H9 (cell line): ENCODE measurements around the gene GSG1L. TPM values are rescaled to one million over a fixed set of nuclear protein-coding genes. Genes with fewer than 3 reads are reported as not detected.

Source experiments
- DNase-seq: peaks from one replicate; pipeline ENCODE4 v3.0.0-alpha.2; 2017
- H2AFZ ChIP-seq: one replicate; pipeline ENCODE4 v1.6.1; 2013; ENCODE audit warnings: mild to moderate bottlenecking, low read length, control low read depth, moderate library complexity
- H2AK5ac ChIP-seq: 2 replicates; pipeline ENCODE4 v1.6.1; 2013; ENCODE audit warnings: low read length, control low read depth, mixed read lengths; ENCODE audit not compliant: insufficient read length
- H2BK120ac ChIP-seq: one replicate; pipeline ENCODE4 v1.6.1; 2013; ENCODE audit warnings: low read depth, mild to moderate bottlenecking, low read length, control low read depth, inconsistent platforms; ENCODE audit not compliant: poor library complexity, severe bottlenecking
- H2BK12ac ChIP-seq: 2 replicates; pipeline ENCODE4 v1.6.1; 2013; ENCODE audit warnings: low read length, control low read depth, mixed read lengths, low read depth; ENCODE audit not compliant: insufficient read length
- H2BK15ac ChIP-seq: 2 replicates; pipeline ENCODE4 v1.6.1; 2013; ENCODE audit warnings: low read depth, low read length, control low read depth
- H2BK20ac ChIP-seq: one replicate; pipeline ENCODE4 v1.6.1; 2013; ENCODE audit warnings: low read depth, mild to moderate bottlenecking, low read length, control low read depth, inconsistent platforms; ENCODE audit not compliant: poor library complexity, severe bottlenecking
- H2BK5ac ChIP-seq: 2 replicates; pipeline ENCODE4 v1.6.1; 2013; ENCODE audit warnings: low read length, control low read depth, mixed read lengths; ENCODE audit not compliant: insufficient read length
- H3K14ac ChIP-seq: 2 replicates; pipeline ENCODE4 v1.6.1; 2013; ENCODE audit warnings: low read length, control low read depth; ENCODE audit not compliant: insufficient read depth
- H3K18ac ChIP-seq: 2 replicates; pipeline ENCODE4 v1.6.1; 2013; ENCODE audit warnings: low read depth, mild to moderate bottlenecking, mixed read lengths, low read length, control low read depth; ENCODE audit not compliant: insufficient read length
- H3K23ac ChIP-seq: 2 replicates; pipeline ENCODE4 v1.6.1; 2013; ENCODE audit warnings: low read length, control low read depth, mixed read lengths, low read depth; ENCODE audit not compliant: insufficient read length
- H3K23me2 ChIP-seq: 2 replicates; pipeline ENCODE4 v1.6.1; 2013; ENCODE audit warnings: low read depth, mild to moderate bottlenecking, mixed read lengths, low read length, control low read depth; ENCODE audit not compliant: insufficient read length, poor library complexity, severe bottlenecking
- H3K27ac ChIP-seq: 2 replicates; pipeline ENCODE4 v1.5.1; 2013; ENCODE audit warnings: low read length, control low read depth, mixed read lengths, low read depth; ENCODE audit not compliant: insufficient read length
- H3K27me3 ChIP-seq: 2 replicates; pipeline ENCODE4 v1.6.1; 2013; ENCODE audit warnings: low read length, control low read depth, inconsistent platforms; ENCODE audit not compliant: insufficient read depth
- H3K4ac ChIP-seq: 2 replicates; pipeline ENCODE4 v1.6.1; 2013; ENCODE audit warnings: low read depth, mild to moderate bottlenecking, control low read depth, inconsistent platforms, low read length, moderate library complexity
- H3K4me1 ChIP-seq: 2 replicates; pipeline ENCODE4 v1.6.1; 2013; ENCODE audit warnings: low read length, control low read depth, inconsistent platforms; ENCODE audit not compliant: insufficient read depth
- H3K4me2 ChIP-seq: 2 replicates; pipeline ENCODE4 v1.6.1; 2013; ENCODE audit warnings: low read length, control low read depth, mixed read lengths; ENCODE audit not compliant: insufficient read length, insufficient read depth
- H3K56ac ChIP-seq: 2 replicates; pipeline ENCODE4 v1.6.1; 2013; ENCODE audit warnings: low read depth, mild to moderate bottlenecking, mixed read lengths, low read length, control low read depth; ENCODE audit not compliant: insufficient read length
- H3K79me1 ChIP-seq: 2 replicates; pipeline ENCODE4 v1.6.1; 2013; ENCODE audit warnings: low read depth, mild to moderate bottlenecking, moderate library complexity, low read length, control low read depth, inconsistent platforms; ENCODE audit not compliant: insufficient read depth, poor library complexity, severe bottlenecking
- H3K79me2 ChIP-seq: 2 replicates; pipeline ENCODE4 v1.6.1; 2013; ENCODE audit warnings: low read length, control low read depth, inconsistent platforms; ENCODE audit not compliant: insufficient read depth
- H3K9ac ChIP-seq: 2 replicates; pipeline ENCODE4 v1.6.1; 2013; ENCODE audit warnings: low read length, control low read depth, mixed read lengths; ENCODE audit not compliant: insufficient read length; ENCODE audit errors: extremely low read depth
- H3K9me3 ChIP-seq: one replicate; pipeline ENCODE4 v1.6.1; 2013; ENCODE audit warnings: low read depth, low read length, inconsistent platforms; ENCODE audit not compliant: control insufficient read depth
- H3T11ph ChIP-seq: one replicate; pipeline ENCODE4 v1.6.1; 2013; ENCODE audit warnings: mild to moderate bottlenecking, low read length, control low read depth, inconsistent platforms
- H4K20me1 ChIP-seq: one replicate; pipeline ENCODE4 v1.6.1; 2013; ENCODE audit not compliant: control insufficient read depth, insufficient read length, insufficient read depth
- H4K5ac ChIP-seq: 2 replicates; pipeline ENCODE4 v1.6.1; 2013; ENCODE audit warnings: low read depth, mild to moderate bottlenecking, mixed read lengths, low read length, control low read depth; ENCODE audit not compliant: insufficient read length
- H4K8ac ChIP-seq: replicated peaks from 2 replicates; pipeline ENCODE4 v1.6.1; 2013; ENCODE audit warnings: low read length, control low read depth, mixed read lengths, low read depth; ENCODE audit not compliant: insufficient read length
- H4K91ac ChIP-seq: 2 replicates; pipeline ENCODE4 v1.6.1; 2013; ENCODE audit warnings: low read depth, mild to moderate bottlenecking, moderate library complexity, mixed read lengths, low read length, control low read depth; ENCODE audit not compliant: insufficient read length
- H3K27ac Mint-ChIP-seq, 3 experiments: 2 replicates in 2 of 3; 3 replicates in 1 of 3; pipeline ENCODE4 v1.8.0; 2020 to 2021; ENCODE audit warnings: mixed read lengths in 3 of 3, mild to moderate bottlenecking in 1 of 3, moderate library complexity in 1 of 3
- H3K27me3 Mint-ChIP-seq: 2 replicates; pipeline ENCODE4 v1.8.0; 2021; ENCODE audit warnings: low read depth, mild to moderate bottlenecking, moderate library complexity, mixed read lengths
- H3K36me3 Mint-ChIP-seq, 3 experiments: 2 replicates in 2 of 3; 3 replicates in 1 of 3; pipeline ENCODE4 v1.8.0; 2020 to 2021; ENCODE audit warnings: low read depth in 3 of 3, mixed read lengths in 3 of 3; ENCODE audit not compliant: insufficient read depth in 1 of 3
- H3K4me1 Mint-ChIP-seq, 2 experiments: 2 replicates each; pipeline ENCODE4 v1.8.0; 2020; ENCODE audit warnings: mixed read lengths in 2 of 2
- H3K4me3 Mint-ChIP-seq, 2 experiments: 2 replicates in 1 of 2; 3 replicates in 1 of 2; pipeline ENCODE4 v1.8.0; 2020 to 2021; ENCODE audit warnings: mild to moderate bottlenecking in 2 of 2, mixed read lengths in 2 of 2, moderate library complexity in 1 of 2
- H3K9me3 Mint-ChIP-seq, 2 experiments: 2 replicates in 1 of 2; 3 replicates in 1 of 2; pipeline ENCODE4 v1.8.0; 2020; ENCODE audit warnings: mild to moderate bottlenecking in 2 of 2, mixed read lengths in 2 of 2, moderate library complexity in 1 of 2
- WGBS: extraction: QIAGEN DNeasy Blood & Tissue Kit; methylation state at CpG from one replicate; pipeline ENCODE4 v1.1.7; 2013; ENCODE audit warnings: missing lambda C conversion rate, low lambda C conversion rate, mixed read lengths; ENCODE audit not compliant: insufficient read length; ENCODE audit errors: extremely low coverage; 5-methylcytosine and 5-hydroxymethylcytosine counted together
- total RNA-seq: library from RNA; stranded (reverse); gene quantifications from 2 replicates; pipeline ENCODE4 v1.2.1, GENCODE V29; 2021
- TF ChIP-seq, protein P1 (sequence below): fragments of 200-600 bp; sonication (generic); conservative IDR thresholded peaks from 3 replicates; pipeline ENCODE4 v1.8.0; 2021; ENCODE audit warnings: antibody characterized with exemption, mild to moderate bottlenecking

Gene GSG1L
- total RNA-seq, 1 experiment from 2014 or later: 0.35 TPM

DNA sequence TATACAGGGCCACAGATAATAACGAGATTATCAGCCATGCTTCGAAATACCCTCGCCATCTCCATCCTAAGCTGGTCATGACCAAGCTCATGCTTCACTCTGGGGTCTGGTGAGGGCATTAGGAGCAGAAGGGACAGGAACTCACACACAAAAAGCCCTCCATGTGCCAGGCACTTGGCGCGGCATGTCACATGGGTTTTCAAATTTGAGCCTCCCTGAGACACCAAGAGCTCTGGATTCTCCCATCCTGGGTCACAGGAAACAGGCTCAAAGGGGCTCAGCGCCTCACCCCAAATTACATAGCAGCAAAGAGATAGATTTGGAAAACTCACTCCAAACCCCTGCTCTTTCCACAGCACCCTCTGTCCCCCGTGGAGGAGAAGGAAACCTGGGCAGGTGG, 239.5 kb downstream of the GSG1L start:
- H3K79me2 ChIP-seq: no peaks in the 10 kb centered on the region
- H3K4me1 ChIP-seq: no peaks in the 10 kb centered on the region
- no peak overlapping the region; the same call in 1 of the 2 replicates for H3K14ac ChIP-seq
- H3K23ac ChIP-seq: no peak overlapping the region
- no peaks in the 10 kb centered on the region for H3K27me3 ChIP-seq
- H4K20me1 ChIP-seq: no peaks in the 10 kb centered on the region
- H3K9me3 ChIP-seq: no peaks in the 10 kb centered on the region
- no peak overlapping the region for H3K56ac ChIP-seq
- no peak overlapping the region for H2BK20ac ChIP-seq
- Mint-ChIP-seq H3K27me3 (peaks cover 9% of the 10 kb centered on the region), H3K4me1 (peaks cover 3 to 10% of the 10 kb centered on the region in 2 experiments; a peak in 3 of 4 replicates), H3K4me3 (no peak overlapping the region), H3K27ac (no peak overlapping the region), H3K36me3 (no peaks in the 10 kb centered on the region), H3K9me3 (peaks cover 1 to 3% of the 10 kb centered on the region in 2 experiments; a peak in 4 of 5 replicates)
- H2BK120ac ChIP-seq: no peak overlapping the region
- no peaks in the 10 kb centered on the region for H3K23me2 ChIP-seq
- no peak overlapping the region for H3K9ac ChIP-seq
- no peak overlapping the region for H2BK15ac ChIP-seq
- H3K27ac ChIP-seq: no peak overlapping the region
- no peak overlapping the region for H3K4ac ChIP-seq
- TF ChIP-seq, protein P1, sequence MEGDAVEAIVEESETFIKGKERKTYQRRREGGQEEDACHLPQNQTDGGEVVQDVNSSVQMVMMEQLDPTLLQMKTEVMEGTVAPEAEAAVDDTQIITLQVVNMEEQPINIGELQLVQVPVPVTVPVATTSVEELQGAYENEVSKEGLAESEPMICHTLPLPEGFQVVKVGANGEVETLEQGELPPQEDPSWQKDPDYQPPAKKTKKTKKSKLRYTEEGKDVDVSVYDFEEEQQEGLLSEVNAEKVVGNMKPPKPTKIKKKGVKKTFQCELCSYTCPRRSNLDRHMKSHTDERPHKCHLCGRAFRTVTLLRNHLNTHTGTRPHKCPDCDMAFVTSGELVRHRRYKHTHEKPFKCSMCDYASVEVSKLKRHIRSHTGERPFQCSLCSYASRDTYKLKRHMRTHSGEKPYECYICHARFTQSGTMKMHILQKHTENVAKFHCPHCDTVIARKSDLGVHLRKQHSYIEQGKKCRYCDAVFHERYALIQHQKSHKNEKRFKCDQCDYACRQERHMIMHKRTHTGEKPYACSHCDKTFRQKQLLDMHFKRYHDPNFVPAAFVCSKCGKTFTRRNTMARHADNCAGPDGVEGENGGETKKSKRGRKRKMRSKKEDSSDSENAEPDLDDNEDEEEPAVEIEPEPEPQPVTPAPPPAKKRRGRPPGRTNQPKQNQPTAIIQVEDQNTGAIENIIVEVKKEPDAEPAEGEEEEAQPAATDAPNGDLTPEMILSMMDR: no peak
- no peak overlapping the region for H3K4me2 ChIP-seq
- H2BK5ac ChIP-seq: no peak overlapping the region
- H2AFZ ChIP-seq: no peak overlapping the region
- no peak for DNase-seq
- H4K91ac ChIP-seq: no peak overlapping the region
- no peak overlapping the region for H3T11ph ChIP-seq
- H3K79me1 ChIP-seq: no peaks in the 10 kb centered on the region
- WGBS: no CpG with 5 or more reads among the region's 7 CpGs
- H2AK5ac ChIP-seq: no peak overlapping the region
- no peak overlapping the region for H2BK12ac ChIP-seq
- no peak overlapping the region for H3K18ac ChIP-seq
- H4K8ac ChIP-seq: no peak overlapping the region
- no peak overlapping the region for H4K5ac ChIP-seq
